Measurements from ENCODE around the gene CORT. TPM values are rescaled to one million over a fixed set of nuclear protein-coding genes. Genes with fewer than 3 reads are reported as not detected.
A peak's percentile ranks its signal among the peaks of the same experiment; 100 is the strongest.
"Not testable (repeated sequence)": the region's sequence is repeated elsewhere in the genome, so short reads cannot be mapped to it uniquely, and the experiment has no call there.

Gene CORT
- polyA plus RNA-seq, 3 donors from 2014 or later, result not detected

DNA sequence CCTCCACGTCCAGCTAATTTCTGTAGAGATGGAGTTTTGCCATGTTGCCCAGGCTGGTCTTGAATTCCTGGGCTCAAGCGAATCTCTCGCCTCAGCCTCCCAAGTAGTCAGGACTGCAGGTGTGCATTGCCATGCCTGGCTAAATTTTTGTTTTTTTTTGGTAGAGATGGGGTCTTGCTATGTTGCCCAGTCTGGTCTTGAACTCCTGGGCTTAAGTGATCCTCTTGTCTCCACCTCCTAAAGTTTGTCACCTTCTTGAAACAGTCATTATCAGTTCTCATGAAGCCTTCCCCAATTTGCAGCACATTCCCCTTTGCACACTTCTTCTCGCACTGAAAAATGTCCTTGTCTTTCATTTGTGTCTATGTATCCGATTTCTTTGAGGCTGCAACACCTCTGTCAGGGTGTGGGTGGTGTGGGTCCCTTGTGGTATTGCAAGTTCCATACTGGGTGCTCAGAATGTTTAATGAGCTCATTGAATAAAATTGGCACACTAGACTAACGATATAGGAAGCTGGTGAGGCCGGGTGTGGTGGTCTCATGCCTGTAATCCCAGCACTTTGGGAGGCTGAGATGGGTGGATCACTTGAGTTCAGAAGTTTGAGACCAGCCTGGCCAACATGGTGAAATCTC lies 2.9 kb upstream of the CORT start:
- no peaks in the 10 kb centered on the region for H3K9me3 Mint-ChIP-seq
- H3K36me3 Mint-ChIP-seq, result peaks cover 0 to 7% (median 4%) of the 10 kb centered on the region in 3 donors
- peak overlapping the region in 3 of 6 donors; percentile 2 to 40 (median 33) for H3K27ac Mint-ChIP-seq
- DNase-seq, result peak in 2 of 3 donors; percentile 34 to 46
- peak overlapping the region in 3 of 5 donors; percentile 38 to 64 (median 39) for H3K4me3 Mint-ChIP-seq
- H3K27me3 Mint-ChIP-seq (ENCODE audit: low read depth in 3 of 3), result peaks cover 2 to 5% (median 4%) of the 10 kb centered on the region in 3 donors
- H3K4me1 Mint-ChIP-seq, result peaks cover 7 to 10% of the 10 kb centered on the region in 2 donors

DNA sequence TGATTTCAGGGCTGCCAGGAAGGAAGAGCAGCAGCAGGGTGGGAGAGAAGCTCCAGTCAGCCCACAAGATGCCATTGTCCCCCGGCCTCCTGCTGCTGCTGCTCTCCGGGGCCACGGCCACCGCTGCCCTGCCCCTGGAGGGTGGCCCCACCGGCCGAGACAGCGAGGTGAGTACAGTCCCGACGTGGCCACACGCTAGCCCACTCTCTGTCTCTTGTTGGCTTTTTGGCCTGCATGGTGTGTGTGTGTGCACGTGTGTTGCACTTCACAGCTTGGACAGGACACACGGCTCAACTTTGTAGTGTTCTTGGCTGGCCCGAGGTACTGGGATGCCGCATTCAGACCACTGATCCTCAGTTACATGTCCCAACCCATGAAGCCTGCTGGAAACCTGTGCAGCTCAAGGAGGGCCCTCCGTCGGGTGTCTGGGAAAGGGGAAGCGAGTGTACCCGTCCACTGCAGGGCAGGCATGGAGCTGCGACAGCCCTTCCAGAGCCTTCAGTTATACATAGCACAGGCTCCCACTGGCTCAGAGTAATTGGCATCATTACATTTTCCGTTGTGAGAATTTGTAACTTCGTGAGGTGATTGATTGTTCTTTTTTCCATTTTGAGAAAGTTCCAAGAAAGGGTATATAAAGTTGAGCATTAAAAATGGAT lies 454 bp downstream of the CORT start:
- Mint-ChIP-seq H3K27ac (no peak overlapping the region), H3K9me3 (no peaks in the 10 kb centered on the region), H3K4me1 (peaks cover 7 to 10% of the 10 kb centered on the region in 2 donors), H3K27me3 (ENCODE audit: low read depth in 3 of 3) (peaks cover 2 to 5% (median 4%) of the 10 kb centered on the region in 3 donors), H3K36me3 (peaks cover 0 to 4% (median 4%) of the 10 kb centered on the region in 3 donors), H3K4me3 (no peak overlapping the region)
- DNase-seq, result no peak

DNA sequence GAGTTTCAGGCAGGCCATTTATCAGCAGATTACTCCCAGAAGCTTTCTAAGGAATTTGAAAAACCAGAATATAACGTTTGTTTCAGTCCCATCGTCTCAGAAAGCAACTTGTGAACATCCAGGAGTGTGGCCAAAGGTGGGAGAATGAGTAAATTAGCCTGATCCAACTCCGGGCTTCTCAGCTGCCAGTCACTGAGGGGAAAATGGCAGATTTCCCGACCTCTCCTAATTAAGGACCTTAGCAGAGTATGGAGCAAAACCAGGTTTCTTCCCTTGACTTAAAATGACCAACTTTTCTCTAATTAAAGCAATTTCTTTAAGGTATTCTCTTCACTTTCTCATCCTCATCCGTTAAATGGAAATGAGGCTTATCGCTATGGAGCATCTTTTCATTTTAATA lies 1.0 kb downstream of the CORT start:
- Mint-ChIP-seq H3K4me1 (peaks cover 7 to 10% of the 10 kb centered on the region in 2 donors), H3K9me3 (no peaks in the 10 kb centered on the region), H3K27ac (peak overlapping the region in 1 of 6 donors; percentile 17), H3K36me3 (peaks cover 0 to 4% (median 4%) of the 10 kb centered on the region in 3 donors), H3K4me3 (no peak overlapping the region), H3K27me3 (ENCODE audit: low read depth in 3 of 3) (peaks cover 2 to 5% (median 4%) of the 10 kb centered on the region in 3 donors)
- DNase-seq, result no peak

DNA sequence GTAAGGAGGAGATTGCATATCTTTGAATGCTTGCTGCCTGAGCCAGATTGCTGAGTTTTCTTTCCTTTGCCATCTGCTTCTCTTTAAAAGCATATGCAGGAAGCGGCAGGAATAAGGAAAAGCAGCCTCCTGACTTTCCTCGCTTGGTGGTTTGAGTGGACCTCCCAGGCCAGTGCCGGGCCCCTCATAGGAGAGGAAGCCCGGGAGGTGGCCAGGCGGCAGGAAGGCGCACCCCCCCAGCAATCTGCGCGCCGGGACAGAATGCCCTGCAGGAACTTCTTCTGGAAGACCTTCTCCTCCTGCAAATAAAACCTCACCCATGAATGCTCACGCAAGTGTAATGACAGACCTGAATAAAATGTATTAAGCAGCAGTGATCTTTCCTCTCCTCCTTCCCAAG lies 1.5 kb downstream of the CORT start:
- no peak for DNase-seq
- Mint-ChIP-seq H3K4me3 (no peak overlapping the region), H3K4me1 (peaks cover 7 to 10% of the 10 kb centered on the region in 2 donors), H3K9me3 (no peaks in the 10 kb centered on the region), H3K27me3 (ENCODE audit: low read depth in 3 of 3) (peaks cover 2 to 5% (median 4%) of the 10 kb centered on the region in 3 donors), H3K27ac (peak overlapping the region in 1 of 6 donors; percentile 17), H3K36me3 (peaks cover 0 to 4% (median 4%) of the 10 kb centered on the region in 3 donors)

DNA sequence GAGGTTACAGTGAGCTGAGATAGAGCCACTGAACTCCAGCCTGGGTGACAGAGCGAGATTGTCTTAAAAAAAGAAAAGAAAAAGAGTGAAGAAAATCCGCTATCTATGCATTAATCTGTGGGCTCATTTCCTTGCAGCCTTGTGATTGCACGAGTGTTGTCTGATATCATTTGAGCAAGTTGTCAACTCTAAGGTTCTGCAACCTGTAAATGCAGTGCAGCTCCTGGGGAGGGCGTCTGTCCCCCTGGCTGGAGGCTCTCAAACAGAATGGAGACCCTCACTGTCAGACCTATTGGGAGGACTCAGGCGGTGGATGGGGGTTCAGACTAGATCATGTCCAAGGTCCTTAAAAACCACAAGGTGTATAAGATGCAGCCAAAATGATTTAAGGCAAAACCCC lies 6.2 kb downstream of the CORT start:
- DNase-seq, result no peak
- H3K4me3 Mint-ChIP-seq, result no peak overlapping the region
- H3K27me3 Mint-ChIP-seq (ENCODE audit: low read depth in 3 of 3), result peaks cover 0 to 2% (median 0%) of the 10 kb centered on the region in 3 donors
- H3K27ac Mint-ChIP-seq, result no peak overlapping the region
- H3K4me1 Mint-ChIP-seq, result no peaks in the 10 kb centered on the region
- no peaks in the 10 kb centered on the region for H3K9me3 Mint-ChIP-seq
- peaks cover 1 to 5% (median 4%) of the 10 kb centered on the region in 3 donors for H3K36me3 Mint-ChIP-seq

DNA sequence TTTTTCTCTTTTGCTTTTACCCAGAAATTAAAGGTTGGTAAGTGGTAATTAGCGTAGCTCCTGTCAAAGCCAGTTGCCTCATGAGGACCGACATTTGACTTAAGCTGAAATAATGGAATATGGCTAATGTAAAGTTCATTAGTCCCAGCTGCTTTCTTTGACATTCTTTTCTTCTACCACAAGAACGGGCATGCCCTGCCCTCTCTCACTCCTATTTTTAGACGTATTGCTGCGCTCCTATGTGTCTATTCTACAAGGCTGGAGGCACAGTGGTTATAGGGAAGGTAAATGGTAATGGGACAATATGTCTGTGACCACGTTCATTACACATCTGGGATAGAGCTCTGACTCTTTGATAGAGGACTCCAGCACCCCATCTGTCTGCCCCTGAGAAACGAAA lies 6.8 kb downstream of the CORT start:
- no peaks in the 10 kb centered on the region for H3K27me3 Mint-ChIP-seq (ENCODE audit: low read depth in 3 of 3)
- peak overlapping the region in 1 of 6 donors; percentile 27 for H3K27ac Mint-ChIP-seq
- no peaks in the 10 kb centered on the region for H3K9me3 Mint-ChIP-seq
- H3K4me3 Mint-ChIP-seq, result no peak overlapping the region
- DNase-seq, result no peak
- no peaks in the 10 kb centered on the region for H3K4me1 Mint-ChIP-seq
- H3K36me3 Mint-ChIP-seq, result peaks cover 6 to 10% (median 10%) of the 10 kb centered on the region in 3 donors

DNA sequence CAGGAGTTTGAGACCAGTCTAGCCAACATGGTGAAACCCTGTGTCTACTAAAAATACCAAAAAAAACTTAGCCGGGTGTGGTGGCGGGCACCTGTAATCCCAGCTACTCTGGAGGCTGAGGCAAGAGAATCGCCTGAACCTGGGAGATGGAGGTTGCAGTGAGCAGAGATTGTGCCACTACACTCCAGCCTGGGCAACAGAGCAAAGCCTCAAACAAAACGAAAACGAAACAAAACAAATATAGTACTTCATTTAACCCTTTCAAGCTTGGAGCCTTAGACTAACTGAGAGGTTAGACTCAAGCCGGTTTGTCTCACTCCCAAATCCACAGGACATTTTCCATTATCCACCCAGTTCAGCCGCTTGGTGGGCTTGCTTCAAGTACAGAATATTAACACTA lies 7.6 kb downstream of the CORT start:
- not testable (repeated sequence) for H3K4me1 Mint-ChIP-seq; DNase-seq; H3K27ac Mint-ChIP-seq; H3K4me3 Mint-ChIP-seq; H3K27me3 Mint-ChIP-seq (ENCODE audit: low read depth in 3 of 3); H3K9me3 Mint-ChIP-seq
- peaks cover 10 to 12% (median 10%) of the 10 kb centered on the region in 3 donors for H3K36me3 Mint-ChIP-seq

DNA sequence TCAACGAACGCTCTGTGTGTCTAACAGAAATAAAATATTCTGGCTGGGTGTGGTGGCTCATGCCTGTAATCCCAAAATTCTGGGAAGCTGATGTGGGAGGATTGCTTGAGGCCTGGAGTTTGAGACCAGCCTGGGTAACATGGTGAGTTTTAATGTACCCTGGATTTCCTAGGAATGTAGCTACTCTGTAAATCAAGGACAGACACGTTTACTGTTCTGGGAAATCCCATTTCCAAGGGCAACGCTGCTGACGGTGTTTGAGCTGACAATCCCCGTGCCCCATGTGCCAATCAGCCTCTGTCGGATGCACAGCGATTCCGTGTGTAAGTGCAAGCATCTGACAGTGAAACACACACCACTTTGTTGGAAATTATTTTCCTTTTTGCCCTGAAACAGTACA lies 8.0 kb downstream of the CORT start:
- no peaks in the 10 kb centered on the region for H3K9me3 Mint-ChIP-seq
- H3K4me3 Mint-ChIP-seq, result no peak overlapping the region
- no peaks in the 10 kb centered on the region for H3K4me1 Mint-ChIP-seq
- peaks cover 10 to 16% (median 12%) of the 10 kb centered on the region in 3 donors for H3K36me3 Mint-ChIP-seq
- no peak for DNase-seq
- no peak overlapping the region for H3K27ac Mint-ChIP-seq
- H3K27me3 Mint-ChIP-seq (ENCODE audit: low read depth in 3 of 3), result no peaks in the 10 kb centered on the region

DNA sequence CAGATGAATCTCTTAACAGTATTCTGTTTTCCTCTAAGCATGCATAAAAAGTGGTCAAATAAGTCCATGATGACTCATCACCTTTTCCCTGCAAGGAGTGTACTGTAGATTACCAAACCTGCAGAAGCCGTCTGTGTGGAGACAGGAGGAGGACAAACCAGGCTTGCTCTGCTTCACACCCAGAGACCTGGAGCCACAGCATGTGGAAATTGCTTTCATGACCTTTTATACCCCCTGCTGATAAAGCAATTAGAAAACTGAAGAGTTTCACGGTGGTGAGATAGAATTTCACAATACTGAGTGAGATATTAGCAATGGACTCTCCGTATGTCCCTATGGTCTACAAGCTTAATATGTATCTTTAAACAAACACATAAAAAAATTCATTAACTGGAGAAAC lies 9.4 kb downstream of the CORT start:
- no peak overlapping the region for H3K4me3 Mint-ChIP-seq
- H3K36me3 Mint-ChIP-seq, result peaks cover 10 to 23% (median 15%) of the 10 kb centered on the region in 3 donors
- no peaks in the 10 kb centered on the region for H3K27me3 Mint-ChIP-seq (ENCODE audit: low read depth in 3 of 3)
- no peak for DNase-seq
- H3K4me1 Mint-ChIP-seq, result no peaks in the 10 kb centered on the region
- no peak overlapping the region for H3K27ac Mint-ChIP-seq
- H3K9me3 Mint-ChIP-seq, result no peaks in the 10 kb centered on the region

DNA sequence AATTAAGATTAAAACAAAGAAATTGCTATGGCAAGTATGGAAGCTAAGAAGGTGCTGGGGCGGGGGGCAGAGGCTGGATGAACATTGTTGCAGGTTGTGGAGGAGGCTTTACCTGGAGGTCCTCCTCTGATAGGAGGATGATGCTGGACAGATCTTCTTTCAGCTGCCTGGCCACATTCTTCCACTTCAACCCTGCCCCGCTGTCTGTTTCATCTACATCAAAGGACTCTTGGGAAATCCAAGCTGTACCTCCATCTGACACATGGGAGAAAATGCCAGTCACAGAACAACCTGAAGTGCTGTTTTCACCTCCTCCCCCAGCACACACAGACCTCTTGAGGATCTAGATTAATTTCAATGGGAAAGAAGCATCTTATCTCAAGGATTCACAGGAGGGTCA lies 17.2 kb downstream of the CORT start:
- no peaks in the 10 kb centered on the region for H3K27me3 Mint-ChIP-seq (ENCODE audit: low read depth in 3 of 3)
- no peak overlapping the region for H3K4me3 Mint-ChIP-seq
- peaks cover 8 to 31% (median 10%) of the 10 kb centered on the region in 3 donors for H3K36me3 Mint-ChIP-seq
- no peak overlapping the region for H3K27ac Mint-ChIP-seq
- H3K4me1 Mint-ChIP-seq, result peaks cover 11 to 14% of the 10 kb centered on the region in 2 donors
- H3K9me3 Mint-ChIP-seq, result no peaks in the 10 kb centered on the region
- no peak for DNase-seq

DNA sequence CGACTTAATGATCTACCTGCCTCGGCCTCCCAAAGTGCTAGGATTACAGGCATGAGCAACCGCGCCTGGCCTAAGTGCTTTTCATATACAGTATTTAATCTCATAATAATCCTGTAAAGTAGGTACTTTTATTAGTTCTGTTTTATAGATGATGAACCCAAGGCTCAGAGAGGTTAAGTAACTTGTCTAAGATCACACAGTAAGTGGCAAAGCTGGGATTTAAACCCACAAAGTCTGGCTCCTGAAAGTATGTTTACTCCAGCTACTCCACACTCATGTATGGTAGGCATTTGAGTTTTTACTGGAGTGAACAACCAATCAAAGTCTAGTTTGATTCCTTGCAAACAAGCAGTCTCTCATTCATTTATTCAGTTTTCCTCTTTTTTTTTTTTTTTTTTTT lies 20.2 kb downstream of the CORT start:
- H3K27ac Mint-ChIP-seq, result no peak overlapping the region
- peaks cover 0 to 1% (median 0%) of the 10 kb centered on the region in 3 donors for H3K27me3 Mint-ChIP-seq (ENCODE audit: low read depth in 3 of 3)
- no peaks in the 10 kb centered on the region for H3K9me3 Mint-ChIP-seq
- peaks cover 27 to 37% of the 10 kb centered on the region in 2 donors for H3K4me1 Mint-ChIP-seq
- no peak overlapping the region for H3K4me3 Mint-ChIP-seq
- DNase-seq, result no peak
- peaks cover 0 to 14% (median 8%) of the 10 kb centered on the region in 3 donors for H3K36me3 Mint-ChIP-seq

DNA sequence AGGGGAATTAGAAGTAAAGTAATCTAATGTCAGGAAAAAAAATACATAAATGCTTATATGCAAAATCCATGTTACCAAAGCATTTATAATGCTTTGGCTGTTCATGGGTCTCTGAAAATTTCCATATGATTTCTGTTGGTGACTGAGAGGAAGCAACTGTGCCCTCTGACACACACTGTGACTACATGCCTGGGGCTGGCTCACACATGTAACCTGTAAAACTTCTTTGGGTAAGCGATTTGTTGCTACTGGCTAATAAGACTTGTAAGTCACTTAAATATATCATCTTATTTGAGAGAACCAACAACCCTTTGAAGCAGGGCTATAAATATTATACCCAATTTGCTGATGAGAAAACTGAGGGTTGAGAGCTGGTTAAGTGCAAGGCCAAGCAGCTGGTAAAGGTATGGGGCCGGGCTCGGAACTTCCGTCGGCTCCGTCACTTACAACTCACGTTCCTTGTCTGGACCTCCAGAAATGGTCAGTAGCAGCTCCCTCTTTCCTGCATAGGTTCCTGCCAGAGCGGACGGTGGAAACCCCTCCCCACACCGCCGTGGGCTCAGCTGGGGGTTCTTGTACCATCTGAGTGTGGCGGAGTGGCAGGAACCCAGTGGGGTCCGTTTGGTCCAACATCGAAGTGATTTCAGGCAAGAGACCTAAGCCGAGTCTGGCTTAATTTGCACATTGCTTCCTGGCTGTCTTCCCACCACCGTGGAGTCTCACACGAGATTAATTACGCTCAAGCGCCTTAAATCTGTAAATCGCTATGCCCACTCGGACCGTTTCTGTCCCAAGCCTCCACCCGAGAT lies 21.8 kb downstream of the CORT start:
- Mint-ChIP-seq H3K4me3 (peak overlapping the region; percentile 90 to 96 (median 93)), H3K27me3 (ENCODE audit: low read depth in 3 of 3) (peaks cover 0 to 2% (median 1%) of the 10 kb centered on the region in 3 donors), H3K4me1 (peaks cover 42 to 52% of the 10 kb centered on the region in 2 donors), H3K36me3 (peaks cover 0 to 14% (median 8%) of the 10 kb centered on the region in 3 donors), H3K27ac (peak overlapping the region; percentile 59 to 93 (median 83)), H3K9me3 (no peaks in the 10 kb centered on the region)
- DNase-seq, result no peak

DNA sequence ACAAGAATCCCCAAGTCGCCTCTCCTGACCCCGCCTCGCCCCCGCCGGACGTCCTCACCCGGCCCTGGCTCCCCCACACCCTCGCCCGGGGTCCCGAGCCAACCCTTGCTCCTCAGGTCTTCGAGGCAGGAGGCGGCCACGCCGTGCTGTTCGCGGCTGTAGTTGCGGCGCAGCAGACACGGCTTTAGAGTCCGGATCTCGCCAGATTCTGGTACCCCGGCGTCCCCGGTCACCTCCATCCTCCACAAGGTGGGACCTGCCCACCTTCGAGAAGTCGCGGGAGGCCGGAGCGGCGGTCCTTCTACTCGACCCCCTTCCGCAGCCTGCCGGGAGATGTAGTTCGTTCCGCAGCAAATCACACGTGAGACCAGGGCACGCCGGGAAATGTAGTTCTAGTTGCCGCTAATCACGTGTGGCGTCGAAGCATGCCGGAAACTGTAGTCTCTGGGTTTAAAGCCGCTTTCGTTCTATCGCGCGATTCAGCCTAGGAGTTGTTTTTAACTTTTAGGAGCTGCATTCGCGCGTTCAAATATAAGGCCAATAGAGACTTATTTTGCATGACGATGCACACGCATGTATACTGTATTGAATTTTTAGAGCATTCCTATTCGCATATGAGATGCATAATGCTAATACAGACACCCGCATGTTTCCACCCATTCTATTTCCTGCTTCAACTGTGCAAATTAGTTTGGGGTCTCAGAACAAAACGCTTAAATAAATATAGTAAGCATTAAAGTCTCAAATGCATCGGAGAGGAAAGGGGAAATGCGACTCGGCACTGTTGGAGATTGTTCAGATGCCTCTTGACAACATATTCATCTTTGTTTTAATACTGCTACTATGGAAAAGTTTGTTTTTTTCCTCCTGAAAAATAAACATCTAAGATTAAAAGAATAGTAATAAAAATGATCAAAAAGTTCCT lies 22.7 kb downstream of the CORT start, which contains the start of gene DFFA:
Gene DFFA, minus strand, starts transcription at position 310 of the 925 bp plus-strand sequence. Its CDS starts 71 bp downstream, at position 239.
- peaks cover 0 to 2% (median 1%) of the 10 kb centered on the region in 3 donors for H3K27me3 Mint-ChIP-seq (ENCODE audit: low read depth in 3 of 3)
- H3K27ac Mint-ChIP-seq, result peak within 1 kb of the TSS; percentile 59 to 93 (median 83)
- no peaks in the 10 kb centered on the region for H3K9me3 Mint-ChIP-seq
- H3K4me3 Mint-ChIP-seq, result peak within 1 kb of the TSS; percentile 90 to 96 (median 93)
- peaks cover 0 to 14% (median 8%) of the 10 kb centered on the region in 3 donors for H3K36me3 Mint-ChIP-seq
- H3K4me1 Mint-ChIP-seq, result peaks cover 43 to 56% of the 10 kb centered on the region in 2 donors
- peak; percentile 86 to 87 (median 87) for DNase-seq
